Mammary epithelial cell (primary cell): ENCODE measurements around the gene CER1.

Source experiments
- EZH2 ChIP-seq: IDR thresholded peaks from 2 replicates; pipeline ENCODE4 v1.6.1; 2012; ENCODE audit warnings: low read length, inconsistent platforms, borderline replicate concordance
- TF ChIP-seq, protein P1 (sequence below), 2 donors: IDR thresholded peaks in 1 of 2; conservative IDR thresholded peaks in 1 of 2; 2 replicates each; pipeline ENCODE4 v1.5.1; 2011 to 2012; ENCODE audit warnings: inconsistent platforms in 2 of 2, low read length in 2 of 2, mild to moderate bottlenecking in 2 of 2, control low read depth in 1 of 2, low read depth in 1 of 2; ENCODE audit not compliant: insufficient read depth in 1 of 2; ENCODE audit errors: extremely low read depth in 1 of 2

DNA sequence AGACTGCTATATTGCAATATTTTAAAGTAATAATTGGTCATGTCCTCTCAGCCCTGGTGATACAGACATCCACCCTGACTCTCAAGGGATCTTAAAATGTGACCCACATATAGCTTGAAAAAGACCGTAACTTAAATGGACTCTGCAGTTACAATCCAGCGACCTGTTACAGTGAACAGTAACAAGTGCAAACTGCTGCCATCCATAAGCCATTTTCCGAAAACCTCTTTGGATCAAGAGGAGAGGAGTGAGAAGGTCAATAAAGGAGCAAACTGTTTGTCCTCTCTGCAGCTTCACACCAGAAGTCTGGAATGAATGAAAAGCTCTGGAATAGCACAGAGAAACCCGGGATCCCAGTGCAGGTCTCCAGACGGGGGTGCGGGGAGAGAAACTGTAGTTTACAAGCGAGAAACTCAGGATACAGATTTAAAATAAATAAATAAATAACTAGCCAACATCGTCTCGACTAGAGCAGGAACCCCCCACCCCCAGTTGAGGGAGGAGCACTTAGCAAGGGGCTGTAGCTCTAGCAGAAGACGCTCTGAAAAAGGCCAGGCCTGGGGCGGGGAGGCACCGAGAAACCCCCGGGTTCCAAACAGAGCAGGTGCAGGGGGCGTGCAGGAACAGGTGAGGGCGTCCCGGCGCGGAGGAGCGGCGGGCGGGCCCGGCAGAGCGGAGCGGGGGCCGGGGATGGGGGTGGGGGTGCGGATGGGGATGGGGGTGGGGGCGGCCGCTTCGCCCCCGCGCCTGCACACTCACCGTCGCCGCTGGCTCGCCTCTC, 29.9 kb downstream of the CER1 start:
- TF ChIP-seq, protein P1, sequence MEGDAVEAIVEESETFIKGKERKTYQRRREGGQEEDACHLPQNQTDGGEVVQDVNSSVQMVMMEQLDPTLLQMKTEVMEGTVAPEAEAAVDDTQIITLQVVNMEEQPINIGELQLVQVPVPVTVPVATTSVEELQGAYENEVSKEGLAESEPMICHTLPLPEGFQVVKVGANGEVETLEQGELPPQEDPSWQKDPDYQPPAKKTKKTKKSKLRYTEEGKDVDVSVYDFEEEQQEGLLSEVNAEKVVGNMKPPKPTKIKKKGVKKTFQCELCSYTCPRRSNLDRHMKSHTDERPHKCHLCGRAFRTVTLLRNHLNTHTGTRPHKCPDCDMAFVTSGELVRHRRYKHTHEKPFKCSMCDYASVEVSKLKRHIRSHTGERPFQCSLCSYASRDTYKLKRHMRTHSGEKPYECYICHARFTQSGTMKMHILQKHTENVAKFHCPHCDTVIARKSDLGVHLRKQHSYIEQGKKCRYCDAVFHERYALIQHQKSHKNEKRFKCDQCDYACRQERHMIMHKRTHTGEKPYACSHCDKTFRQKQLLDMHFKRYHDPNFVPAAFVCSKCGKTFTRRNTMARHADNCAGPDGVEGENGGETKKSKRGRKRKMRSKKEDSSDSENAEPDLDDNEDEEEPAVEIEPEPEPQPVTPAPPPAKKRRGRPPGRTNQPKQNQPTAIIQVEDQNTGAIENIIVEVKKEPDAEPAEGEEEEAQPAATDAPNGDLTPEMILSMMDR (conservative IDR thresholded peaks at IDR 0.05 in 1 of 2, IDR thresholded peaks at IDR 0.05 in 1 of 2; ENCODE audit: extremely low read depth in 1 of 2, insufficient read depth in 1 of 2, low read depth in 1 of 2, low read length in 2 of 2): no peak
- TF ChIP-seq EZH2: no peak
